IMR-90 (cell line): ENCODE measurements around the gene CERT1. TPM values are rescaled to one million over a fixed set of nuclear protein-coding genes. Genes with fewer than 3 reads are reported as not detected.

ENCODE experiments used
- ATAC-seq: fragments of 200-7000 bp; cut with Tn5 transposase; 2 replicates; pipeline ENCODE4 v1.9.1; 2020; ENCODE audit warnings: low read depth, mild to moderate bottlenecking, moderate library complexity
- BruUV-seq: library from RNA; stranded (reverse); fragments of 400-500 nt; replicated peaks from 2 replicates; lab custom pipeline; 2021; lab: Mats Ljungman, UMichigan
- CTCF ChIA-PET: fragments of 300-600 bp; formaldehyde crosslinking; extraction: SDS; loops from one replicate; lab custom pipeline; 2021; ENCODE audit warnings: antibody characterized with exemption; lab: Yijun Ruan, JAX
- POLR2A ChIA-PET: fragments of 300-600 bp; sonication (Branson Sonifier 250); formaldehyde crosslinking; loops from one replicate; lab custom pipeline; 2022; ENCODE audit warnings: antibody characterized with exemption; ENCODE audit not compliant: unreplicated experiment; lab: Charles Lee
- DNase-seq: peaks from one replicate; pipeline ENCODE4 v3.0.0; 2013
- H2AFZ ChIP-seq: replicated peaks from 2 replicates; pipeline ENCODE3; 2013; ENCODE audit warnings: low read length, mild to moderate bottlenecking; ENCODE audit not compliant: poor library complexity
- H2AK5ac ChIP-seq: 2 replicates; pipeline ENCODE4 v1.6.1; 2013; ENCODE audit warnings: low read depth, low read length, inconsistent platforms
- H2AK9ac ChIP-seq: replicated peaks from 2 replicates; pipeline ENCODE3; 2013; ENCODE audit warnings: mild to moderate bottlenecking, low read depth, low read length, moderate library complexity; ENCODE audit not compliant: poor library complexity
- H2BK120ac ChIP-seq: 2 replicates; pipeline ENCODE4 v1.6.1; 2013; ENCODE audit warnings: low read depth, low read length, inconsistent platforms
- H2BK15ac ChIP-seq: 3 replicates; pipeline ENCODE4 v1.6.1; 2013; ENCODE audit warnings: low read depth, low read length, inconsistent platforms
- H2BK20ac ChIP-seq: 2 replicates; pipeline ENCODE4 v1.6.1; 2013; ENCODE audit warnings: low read depth, mild to moderate bottlenecking, inconsistent platforms, low read length, moderate library complexity
- H2BK5ac ChIP-seq: 2 replicates; pipeline ENCODE4 v1.6.1; 2013; ENCODE audit warnings: mild to moderate bottlenecking, low read depth, low read length, inconsistent platforms; ENCODE audit not compliant: poor library complexity, severe bottlenecking
- H3K14ac ChIP-seq: replicated peaks from 2 replicates; pipeline ENCODE4 v1.6.1; 2013; ENCODE audit warnings: low read depth, low read length, inconsistent platforms
- H3K18ac ChIP-seq: 2 replicates; pipeline ENCODE4 v1.6.1; 2013; ENCODE audit warnings: low read depth, low read length, control low read depth
- H3K23ac ChIP-seq: 2 replicates; pipeline ENCODE4 v1.6.1; 2013; ENCODE audit warnings: low read depth, low read length, inconsistent platforms
- H3K27ac ChIP-seq: 2 replicates; pipeline ENCODE4 v1.5.1; 2013; ENCODE audit warnings: mild to moderate bottlenecking, control low read depth, low read length; ENCODE audit not compliant: insufficient read depth
- H3K27me3 ChIP-seq: 2 replicates; pipeline ENCODE4 v1.6.1; 2013; ENCODE audit warnings: low read length; ENCODE audit not compliant: control insufficient read depth, insufficient read depth
- H3K36me3 ChIP-seq: 2 replicates; pipeline ENCODE4 v1.6.1; 2013; ENCODE audit warnings: low read length, mixed read lengths; ENCODE audit not compliant: control insufficient read depth, insufficient read depth
- H3K4ac ChIP-seq: 2 replicates; pipeline ENCODE4 v1.6.1; 2013; ENCODE audit warnings: low read depth, low read length, inconsistent platforms
- H3K4me1 ChIP-seq: 2 replicates; pipeline ENCODE4 v1.6.1; 2013; ENCODE audit warnings: low read length, mixed read lengths; ENCODE audit not compliant: control insufficient read depth, insufficient read depth
- H3K4me2 ChIP-seq: 2 replicates; pipeline ENCODE4 v1.6.1; 2013; ENCODE audit warnings: low read depth, mild to moderate bottlenecking, control low read depth, low read length, moderate library complexity
- H3K4me3 ChIP-seq: 2 replicates; pipeline ENCODE4 v1.5.1; 2013; ENCODE audit warnings: low read depth, mild to moderate bottlenecking, control low read depth, low read length, moderate library complexity; ENCODE audit not compliant: insufficient read depth
- H3K56ac ChIP-seq: 2 replicates; pipeline ENCODE4 v1.6.1; 2013; ENCODE audit warnings: low read length, inconsistent platforms; ENCODE audit not compliant: insufficient read depth; ENCODE audit errors: extremely low read depth
- H3K79me1 ChIP-seq, 2 experiments: 2 replicates each; pipeline ENCODE4 v1.6.1; 2013; ENCODE audit warnings: low read length in 2 of 2, inconsistent platforms in 1 of 2, low read depth in 1 of 2
- H3K9ac ChIP-seq: 2 replicates; pipeline ENCODE4 v1.6.1; 2013; ENCODE audit warnings: low read depth, low read length, control low read depth
- H3K9me1 ChIP-seq: 2 replicates; pipeline ENCODE4 v1.6.1; 2013; ENCODE audit warnings: low read length, inconsistent platforms; ENCODE audit not compliant: insufficient read depth
- H3K9me3 ChIP-seq: 2 replicates; pipeline ENCODE4 v1.6.1; 2013; ENCODE audit warnings: low read length; ENCODE audit not compliant: control insufficient read depth, insufficient read depth
- H4K20me1 ChIP-seq: 2 replicates; pipeline ENCODE4 v1.6.1; 2013; ENCODE audit warnings: low read length, inconsistent platforms; ENCODE audit not compliant: insufficient read depth
- H4K5ac ChIP-seq: 2 replicates; pipeline ENCODE4 v1.6.1; 2013; ENCODE audit warnings: mild to moderate bottlenecking, low read depth, low read length, control low read depth
- H4K8ac ChIP-seq, 2 experiments: 2 replicates each; pipeline ENCODE4 v1.6.1; 2013; ENCODE audit warnings: low read depth in 2 of 2, low read length in 2 of 2, control low read depth in 1 of 2, inconsistent platforms in 1 of 2
- H4K91ac ChIP-seq: 2 replicates; pipeline ENCODE4 v1.6.1; 2013; ENCODE audit warnings: low read depth, low read length, inconsistent platforms; ENCODE audit not compliant: insufficient read depth
- BHLHE40 ChIP-seq: fragments of 150-350 bp; IDR thresholded peaks from 2 replicates; pipeline ENCODE4 v1.6.1; 2016; ENCODE audit warnings: mild to moderate bottlenecking, low read depth, low read length
- CEBPB ChIP-seq: IDR thresholded peaks from 2 replicates; pipeline ENCODE4 v1.6.1; 2012; ENCODE audit warnings: low read depth, low read length, improper control_type of control experiment
- CHD1 ChIP-seq: IDR thresholded peaks from 2 replicates; pipeline ENCODE4 v1.6.1; 2012; ENCODE audit warnings: low read depth, low read length, improper control_type of control experiment
- CTCF ChIP-seq: conservative IDR thresholded peaks from 2 replicates; pipeline ENCODE4 v1.5.1; 2012; ENCODE audit warnings: mild to moderate bottlenecking, low read depth, low read length, improper control_type of control experiment
- ELK1 ChIP-seq: fragments of 150-350 bp; IDR thresholded peaks from 2 replicates; pipeline ENCODE4 v1.6.1; 2016; ENCODE audit warnings: low read depth, mild to moderate bottlenecking, low read length, moderate library complexity, borderline replicate concordance
- FOS ChIP-seq: fragments of 150-350 bp; IDR thresholded peaks from 2 replicates; pipeline ENCODE4 v1.6.1; 2016; ENCODE audit warnings: low read depth, low read length
- MAFK ChIP-seq: IDR thresholded peaks from 2 replicates; pipeline ENCODE4 v1.6.1; 2012; ENCODE audit warnings: low read depth, low read length, improper control_type of control experiment
- MXI1 ChIP-seq: IDR thresholded peaks from 2 replicates; pipeline ENCODE4 v1.6.1; 2012; ENCODE audit warnings: low read depth, mild to moderate bottlenecking, low read length, moderate library complexity, borderline replicate concordance
- NFE2L2 ChIP-seq: fragments of 150-350 bp; IDR thresholded peaks from 2 replicates; pipeline ENCODE4 v1.6.1; 2016; ENCODE audit warnings: low read depth, mild to moderate bottlenecking, low read length
- RAD21 ChIP-seq: IDR thresholded peaks from 2 replicates; pipeline ENCODE4 v1.6.1; 2012; ENCODE audit warnings: low read length, improper control_type of control experiment
- RCOR1 ChIP-seq: IDR thresholded peaks from 2 replicates; pipeline ENCODE4 v1.6.1; 2012; ENCODE audit warnings: mild to moderate bottlenecking, low read length, improper control_type of control experiment; ENCODE audit not compliant: insufficient replicate concordance
- RFX5 ChIP-seq: IDR thresholded peaks from 2 replicates; pipeline ENCODE4 v1.8.0; 2012; ENCODE audit warnings: low read depth, mild to moderate bottlenecking, low read length, moderate library complexity
- SMC3 ChIP-seq: fragments of 150-350 bp; IDR thresholded peaks from 2 replicates; pipeline ENCODE4 v1.6.1; 2016; ENCODE audit warnings: low read depth, mild to moderate bottlenecking, antibody characterized with exemption, low read length, moderate library complexity
- USF2 ChIP-seq: fragments of 150-350 bp; IDR thresholded peaks from 2 replicates; pipeline ENCODE4 v1.6.1; 2017; ENCODE audit warnings: mild to moderate bottlenecking, antibody characterized with exemption, low read length, low read depth
- WGBS, 2 experiments: methylation state at CpG; one replicate each; pipeline versions ENCODE4 v1.1.5 to v1.1.7; 2013; ENCODE audit warnings: missing lambda C conversion rate in 2 of 2; ENCODE audit not compliant: insufficient read length in 1 of 2; ENCODE audit errors: extremely low coverage in 2 of 2; 5-methylcytosine and 5-hydroxymethylcytosine counted together
- dilution Hi-C: fragments of 300-500 bp; cut with HindIII; formaldehyde crosslinking; loops from one replicate; pipeline ENCODE4 v1.14.3; 2018; ENCODE audit warnings: low sequenced_read_pairs; ENCODE audit not compliant: unreplicated experiment
- in situ Hi-C: fragments of 300-500 bp; cut with MboI; formaldehyde crosslinking; loops from 3 replicates; pipeline ENCODE4 v1.14.3; 2019; ENCODE audit warnings: low sequenced_read_pairs, inconsistent platforms, mixed read lengths
- intact Hi-C: fragments of 100-400 bp; cut with micrococcal nuclease; formaldehyde crosslinking; loops from 2 replicates; pipeline ENCODE4 v1.10.0; 2022
- polyA plus RNA-seq, 3 experiments: library from polyadenylated mRNA; depleted of rRNA; stranded (reverse); fragments of >200 nt; gene quantifications; 2 replicates each; pipeline ENCODE4 v1.2.3, GENCODE V29; 2012; ENCODE audit warnings: low replicate concordance in 1 of 3
- total RNA-seq: library from RNA; depleted of rRNA; stranded (reverse); fragments of >200 nt; gene quantifications from 2 replicates; pipeline ENCODE4 v1.2.3, GENCODE V29; 2012

Gene CERT1
- total and polyA plus RNA-seq, 2 of the 4 experiments (the other 2 are of a cell fraction) = 7.2 TPM

- Histone ChIP-seq H2BK120ac (no peak overlapping the region), H3K23ac (no peak overlapping the region), H2BK5ac (no peak overlapping the region), H3K36me3 (peaks cover 13% of the 10 kb centered on the region), H3K18ac (no peak overlapping the region), H3K14ac (no peak overlapping the region), H3K27me3 (no peaks in the 10 kb centered on the region), H4K5ac (no peak overlapping the region), H2AK5ac (no peak overlapping the region), H4K20me1 (no peaks in the 10 kb centered on the region), H2AFZ (no peak overlapping the region), H2BK20ac (no peak overlapping the region), H4K91ac (no peak overlapping the region), H3K79me1 (no peaks in the 10 kb centered on the region), H3K9me3 (no peaks in the 10 kb centered on the region), H4K8ac (no peak overlapping the region), H2AK9ac (no peak overlapping the region), H2BK15ac (no peak overlapping the region), H3K4ac (no peak overlapping the region), H3K9ac (no peak overlapping the region), H3K27ac (no peak overlapping the region), H3K4me2 (no peak overlapping the region), H3K56ac (no peak overlapping the region), H3K9me1 (no peaks in the 10 kb centered on the region; the same call in 1 of the 2 replicates), H3K4me3 (no peak overlapping the region), H3K4me1 (no peaks in the 10 kb centered on the region)
- BruUV-seq = no TSS peak
- in situ Hi-C loops = loop anchor here (25.0 kb wide), 1 partner anchor 612 kb away; the partner anchor contains the start of genes GFM2 and NSA2
- intact Hi-C loops = no loop called here
- no peak for DNase-seq
- dilution Hi-C loops = no loop called here
- TF ChIP-seq NFE2L2 = no peak
- no peak for TF ChIP-seq CEBPB
- TF ChIP-seq CTCF = no peak
- TF ChIP-seq ELK1 = no peak
- no peak for TF ChIP-seq SMC3
- TF ChIP-seq BHLHE40 = no peak
- TF ChIP-seq RCOR1 = no peak
- no peak for TF ChIP-seq USF2
- no peak for TF ChIP-seq RAD21
- no peak for TF ChIP-seq MXI1
- no peak for TF ChIP-seq RFX5
- TF ChIP-seq CHD1 = no peak
- TF ChIP-seq FOS = no peak
- no peak for TF ChIP-seq MAFK
- ATAC-seq = no peak
- ChIA-PET POLR2A (interaction anchor here (1.1 kb wide), 1 partner anchor 14 kb away, joined by 11 read pairs; no protein-coding TSS in a partner anchor), CTCF (interaction anchor here (0.6 kb wide), 1 partner anchor 1794 kb away, joined by 4 read pairs; no protein-coding TSS in a partner anchor)
- WGBS, 2 experiments = no CpG with 5 or more reads among the region's 2 CpGs
Observed at GRCh38 chr5:75373862-75374261, 137.6 kb downstream of the CERT1 start.
